22Rv1 (cell line): ENCODE results near the gene HES4.

Experiments
- CTCF ChIP-seq: fragments of 450-650 bp; IDR thresholded peaks from 2 replicates; pipeline ENCODE4 v1.5.1; 2017; ENCODE audit warnings: mild to moderate bottlenecking
- ZFX ChIP-seq: fragments of 450-650 bp; IDR thresholded peaks from 2 replicates; pipeline ENCODE4 v1.6.1; 2017; ENCODE audit warnings: antibody characterized with exemption, borderline replicate concordance

- TF ChIP-seq CTCF (no peak), ZFX (no peak)
These were observed 21.6 kb downstream of the HES4 start for GRCh38 chr1:978069-978834.
